ENCODE measurements around the gene MPND. TPM values are rescaled to one million over a fixed set of nuclear protein-coding genes. Genes with fewer than 3 reads are reported as not detected.
A peak's percentile ranks its signal among the peaks of the same experiment; 100 is the strongest.

The MPND gene
- total RNA-seq, 6 donors from 2014 or later = 7.7 to 37.1 (median 15.6) TPM

DNA sequence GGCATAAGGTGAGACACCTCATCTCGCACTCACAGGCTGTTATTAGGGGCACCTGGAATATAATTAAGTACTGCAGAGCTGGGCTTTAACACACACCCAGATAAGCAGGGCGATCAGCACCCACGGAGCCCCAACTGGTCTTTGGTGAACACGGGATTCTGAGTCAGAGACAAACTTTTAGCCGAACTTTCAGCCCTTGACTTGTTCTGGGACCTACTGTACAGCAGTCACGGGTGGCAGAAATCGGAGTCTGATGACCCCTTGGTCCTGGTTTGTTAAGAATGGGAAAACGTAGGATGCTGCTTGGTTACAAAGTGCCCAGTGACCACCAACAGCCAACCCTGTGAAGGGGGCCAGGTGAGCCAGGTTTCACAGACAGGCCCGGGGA, 47.9 kb downstream of the MPND start:
- peaks cover 57 to 70% (median 63%) of the 10 kb centered on the region in 4 donors for H3K4me1 ChIP-seq
- H3K27me3 ChIP-seq = no peaks in the 10 kb centered on the region
- H3K4me3 ChIP-seq = peak overlapping the region in 1 of 4 donors; percentile 12
- no peaks in the 10 kb centered on the region for H3K9me3 ChIP-seq
- H3K36me3 ChIP-seq = peaks cover 0 to 20% (median 11%) of the 10 kb centered on the region in 4 donors
- TF ChIP-seq POLR2AphosphoS5 (IDR thresholded peaks at IDR 0.05) = no peak
- TF ChIP-seq, protein P1, sequence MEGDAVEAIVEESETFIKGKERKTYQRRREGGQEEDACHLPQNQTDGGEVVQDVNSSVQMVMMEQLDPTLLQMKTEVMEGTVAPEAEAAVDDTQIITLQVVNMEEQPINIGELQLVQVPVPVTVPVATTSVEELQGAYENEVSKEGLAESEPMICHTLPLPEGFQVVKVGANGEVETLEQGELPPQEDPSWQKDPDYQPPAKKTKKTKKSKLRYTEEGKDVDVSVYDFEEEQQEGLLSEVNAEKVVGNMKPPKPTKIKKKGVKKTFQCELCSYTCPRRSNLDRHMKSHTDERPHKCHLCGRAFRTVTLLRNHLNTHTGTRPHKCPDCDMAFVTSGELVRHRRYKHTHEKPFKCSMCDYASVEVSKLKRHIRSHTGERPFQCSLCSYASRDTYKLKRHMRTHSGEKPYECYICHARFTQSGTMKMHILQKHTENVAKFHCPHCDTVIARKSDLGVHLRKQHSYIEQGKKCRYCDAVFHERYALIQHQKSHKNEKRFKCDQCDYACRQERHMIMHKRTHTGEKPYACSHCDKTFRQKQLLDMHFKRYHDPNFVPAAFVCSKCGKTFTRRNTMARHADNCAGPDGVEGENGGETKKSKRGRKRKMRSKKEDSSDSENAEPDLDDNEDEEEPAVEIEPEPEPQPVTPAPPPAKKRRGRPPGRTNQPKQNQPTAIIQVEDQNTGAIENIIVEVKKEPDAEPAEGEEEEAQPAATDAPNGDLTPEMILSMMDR (IDR thresholded peaks at IDR 0.05) = no peak
- TF ChIP-seq POLR2A (IDR thresholded peaks at IDR 0.05) = no peak
- TF ChIP-seq EP300 (IDR thresholded peaks at IDR 0.05) = no peak
- ATAC-seq (ENCODE audit: low FRiP score in 2 of 2) (no peak), DNase-seq (no peak)
- peak overlapping the region; percentile 77 to 87 (median 85) for H3K27ac ChIP-seq
- 78 to 79% methylated on average over 4 to 9 of the region's 9 CpGs for WGBS, 2 donors

DNA sequence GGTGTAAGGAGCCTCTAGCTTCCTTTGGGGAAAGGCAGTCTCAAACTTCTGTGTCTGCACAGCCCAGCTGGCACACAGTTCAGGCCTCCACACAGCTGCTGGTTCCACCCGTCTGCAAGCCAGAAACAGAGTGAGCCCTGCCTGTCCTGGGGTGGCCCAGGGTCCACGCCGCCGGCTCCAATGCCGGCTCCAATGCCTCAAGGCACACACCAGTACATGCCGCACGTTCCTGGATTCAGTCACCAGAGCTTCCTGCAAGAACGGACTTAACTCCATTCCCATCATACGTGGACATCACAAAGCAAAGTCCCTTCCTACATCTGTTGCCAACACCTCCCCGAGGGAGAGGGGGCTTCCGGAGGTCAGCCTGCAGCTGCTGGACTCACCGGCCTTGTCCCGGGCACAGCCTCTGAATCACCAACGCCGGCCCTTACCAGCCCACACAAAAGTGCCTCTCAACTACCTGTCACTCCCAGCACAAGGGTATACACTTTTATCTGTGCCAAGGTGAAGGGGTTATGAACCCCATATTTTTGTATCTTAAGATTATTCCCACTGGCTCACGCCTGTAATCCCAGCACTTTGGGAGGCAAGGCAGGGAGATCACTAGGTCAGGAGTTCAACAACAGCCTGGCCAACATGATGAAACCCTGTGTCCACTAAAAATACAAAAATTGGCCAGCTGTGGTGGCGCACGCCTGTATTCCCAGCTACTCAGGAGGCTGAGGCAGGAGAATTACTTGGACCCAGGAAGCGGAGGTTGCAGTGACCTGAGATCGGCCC, 48.5 kb downstream of the MPND start:
- ATAC-seq (ENCODE audit: low FRiP score in 2 of 2) = peak in 1 of 2 donors; percentile 27
- Histone ChIP-seq H3K36me3 (peaks cover 0 to 20% (median 11%) of the 10 kb centered on the region in 4 donors), H3K27ac (peak overlapping the region; percentile 77 to 87 (median 85)), H3K27me3 (no peaks in the 10 kb centered on the region), H3K4me3 (peak overlapping the region in 1 of 4 donors; percentile 5), H3K9me3 (no peaks in the 10 kb centered on the region), H3K4me1 (peaks cover 57 to 70% (median 63%) of the 10 kb centered on the region in 4 donors)
- TF ChIP-seq POLR2AphosphoS5 (IDR thresholded peaks at IDR 0.05) (peak; percentile 35 to 83), EP300 (IDR thresholded peaks at IDR 0.05) (peak in 1 of 4 donors; percentile 34)
- TF ChIP-seq, protein P1 (IDR thresholded peaks at IDR 0.05) = no peak
- 66 to 69% methylated on average over 19 to 20 of the region's 20 CpGs for WGBS, 2 donors
- DNase-seq = no peak

DNA sequence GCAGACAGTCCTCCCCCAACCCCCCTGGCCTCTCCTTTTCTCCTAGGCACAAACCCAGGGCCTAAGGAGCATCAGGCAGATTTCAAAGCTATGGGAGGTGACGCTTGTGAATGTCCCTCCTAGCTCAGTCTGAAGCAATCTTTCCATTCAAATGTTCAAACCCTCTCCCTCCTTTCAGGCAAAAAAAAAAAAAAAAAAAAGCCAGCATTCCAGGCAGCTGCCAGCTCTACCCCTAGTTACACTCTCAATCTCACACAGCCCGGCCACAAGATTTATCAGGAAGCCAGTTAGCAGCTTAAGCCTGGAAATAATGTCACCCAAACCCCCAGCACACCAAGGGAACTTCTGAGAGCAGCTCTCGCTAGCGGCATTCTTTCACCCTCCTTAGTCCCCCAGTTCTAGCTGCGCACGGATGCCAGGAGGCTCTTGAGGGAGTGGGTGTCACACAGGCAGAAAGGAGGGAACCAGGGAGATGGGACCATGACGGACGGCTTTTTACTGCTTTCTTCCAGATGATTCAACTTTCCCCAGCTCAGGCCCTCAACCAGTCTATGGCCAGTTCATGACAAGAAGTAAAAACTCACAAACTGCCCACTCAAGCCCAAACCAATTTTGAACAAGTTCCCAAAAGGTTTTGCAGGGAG, 50.7 kb downstream of the MPND start:
- no peak for TF ChIP-seq POLR2AphosphoS5 (IDR thresholded peaks at IDR 0.05)
- TF ChIP-seq POLR2A (IDR thresholded peaks at IDR 0.05) = no peak
- TF ChIP-seq EP300 (IDR thresholded peaks at IDR 0.05) = no peak
- TF ChIP-seq, protein P1 (IDR thresholded peaks at IDR 0.05) = no peak
- H3K9me3 ChIP-seq = no peaks in the 10 kb centered on the region
- ATAC-seq (ENCODE audit: low FRiP score in 2 of 2) (peak in 1 of 2 donors; percentile 48), DNase-seq (no peak)
- H3K4me1 ChIP-seq = peaks cover 61 to 76% (median 72%) of the 10 kb centered on the region in 4 donors
- peaks cover 0 to 20% (median 9%) of the 10 kb centered on the region in 4 donors for H3K36me3 ChIP-seq
- H3K27ac ChIP-seq = peak overlapping the region; percentile 11 to 30 (median 22)
- H3K27me3 ChIP-seq = no peaks in the 10 kb centered on the region
- H3K4me3 ChIP-seq = no peak overlapping the region
- WGBS, 2 donors = 69 to 84% methylated on average over 7 to 8 of the region's 8 CpGs

DNA sequence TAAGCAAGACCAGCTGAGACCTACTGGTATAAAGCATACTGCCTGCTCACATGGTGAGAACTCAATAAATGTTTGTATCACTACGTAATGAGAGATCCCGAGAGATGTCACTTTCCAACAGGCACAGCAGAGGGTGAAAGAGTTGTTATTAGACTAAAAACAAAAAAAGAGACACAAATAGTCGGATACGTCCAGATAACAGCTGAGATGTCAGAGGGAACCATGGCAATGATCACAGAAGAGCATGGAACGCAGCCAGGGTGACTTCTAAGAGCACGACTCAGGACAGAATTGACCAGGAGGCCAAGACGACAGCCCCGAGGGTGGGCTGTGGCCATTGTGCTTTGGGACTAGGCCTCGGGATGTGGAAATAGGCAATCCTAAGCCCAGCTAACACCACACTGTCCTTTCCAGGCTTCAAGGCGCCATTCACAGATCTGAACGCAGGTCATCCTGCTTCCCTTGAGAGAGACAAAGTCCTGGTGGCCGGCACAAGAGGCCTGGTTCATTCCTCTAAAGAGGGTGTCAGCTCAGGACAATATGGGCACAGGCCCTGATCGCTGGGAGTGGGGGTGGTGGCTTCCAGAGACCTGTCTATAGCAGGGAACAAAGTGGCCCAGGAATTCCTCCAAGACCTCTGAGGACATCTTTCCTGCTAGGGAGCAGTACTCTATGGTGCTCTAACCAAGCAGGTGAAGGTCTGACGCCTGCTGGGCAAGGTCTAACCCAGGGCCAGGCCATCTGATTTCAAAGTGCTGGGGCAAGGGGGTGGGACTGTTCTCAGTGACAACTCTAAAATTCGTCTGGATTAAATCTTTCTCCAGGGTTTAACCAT, 53.8 kb downstream of the MPND start:
- TF ChIP-seq POLR2AphosphoS5 (IDR thresholded peaks at IDR 0.05) (no peak), POLR2A (IDR thresholded peaks at IDR 0.05) (no peak), EP300 (IDR thresholded peaks at IDR 0.05) (no peak)
- TF ChIP-seq, protein P1 (IDR thresholded peaks at IDR 0.05) = no peak
- DNase-seq (no peak), ATAC-seq (ENCODE audit: low FRiP score in 2 of 2) (no peak)
- Histone ChIP-seq H3K9me3 (no peaks in the 10 kb centered on the region), H3K4me3 (no peak overlapping the region), H3K4me1 (peaks cover 51 to 60% (median 55%) of the 10 kb centered on the region in 4 donors), H3K27me3 (no peaks in the 10 kb centered on the region), H3K27ac (peak overlapping the region in 1 of 4 donors; percentile 32), H3K36me3 (peaks cover 0 to 20% (median 9%) of the 10 kb centered on the region in 4 donors)
- WGBS, 2 donors = 74 to 81% methylated on average over 15 of the region's 15 CpGs
